Stimulated activated CD8-positive, alpha-beta memory T cell treated with anti-CD3 and anti-CD28 coated beads, Interleukin-2, amount 100 ng/mL, for 1 hour (primary cell): Measurements from ENCODE around the gene MED17.

Experiments used
- DNase-seq, 2 donors: peaks; one replicate each; pipeline ENCODE4 v3.0.0-alpha.2; 2020; ENCODE audit warnings: low read depth in 2 of 2

The MED17 gene

GRCh38 chr11:93817426-93818348, 33.6 kb downstream of the MED17 start:
- no peak for DNase-seq

GRCh38 chr11:93819966-93820695, 36.0 kb downstream of the MED17 start:
- DNase-seq: no peak

DNA sequence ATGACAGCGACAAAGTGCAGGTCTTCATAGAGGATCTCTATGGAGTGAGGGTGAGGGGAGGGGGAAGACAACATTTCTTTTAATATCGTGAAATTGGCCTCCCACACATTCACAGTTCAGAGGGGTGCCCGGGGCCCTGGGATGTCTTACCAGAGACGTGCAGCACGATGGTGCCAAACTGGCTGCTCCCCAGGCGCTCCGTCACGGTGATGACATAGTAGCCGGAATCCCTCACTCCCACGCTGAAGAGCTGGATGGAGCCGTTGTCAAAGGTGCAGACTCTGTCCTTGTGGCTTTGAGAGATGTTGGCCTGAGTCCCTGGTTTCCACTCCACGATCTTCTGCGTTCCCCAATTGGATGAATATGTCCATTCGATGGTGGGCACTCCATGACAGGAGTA, 36.8 kb downstream of the MED17 start:
- DNase-seq: no peak

GRCh38 chr11:93821617-93822016, 37.5 kb downstream of the MED17 start:
- no peak for DNase-seq

DNA sequence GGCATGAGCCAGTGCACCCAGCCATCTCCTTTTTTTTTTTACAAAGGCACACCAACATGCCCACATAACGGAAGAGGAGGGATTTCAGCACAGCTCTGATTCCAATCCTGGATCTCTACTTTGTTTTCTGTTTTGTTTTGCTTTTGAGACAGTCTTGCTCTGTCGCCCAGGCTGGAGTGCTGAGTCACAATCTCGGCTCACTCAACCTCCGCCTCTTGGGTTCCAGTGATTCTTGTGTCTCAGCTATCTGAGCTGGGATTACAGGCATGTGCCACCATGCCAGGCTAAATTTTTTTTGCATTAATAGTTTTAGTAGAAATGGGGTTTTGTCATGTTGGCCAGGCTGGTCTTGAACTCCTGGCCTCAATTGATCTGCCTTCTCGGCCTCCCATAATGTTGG, 38.3 kb downstream of the MED17 start:
- DNase-seq: no peak

DNA sequence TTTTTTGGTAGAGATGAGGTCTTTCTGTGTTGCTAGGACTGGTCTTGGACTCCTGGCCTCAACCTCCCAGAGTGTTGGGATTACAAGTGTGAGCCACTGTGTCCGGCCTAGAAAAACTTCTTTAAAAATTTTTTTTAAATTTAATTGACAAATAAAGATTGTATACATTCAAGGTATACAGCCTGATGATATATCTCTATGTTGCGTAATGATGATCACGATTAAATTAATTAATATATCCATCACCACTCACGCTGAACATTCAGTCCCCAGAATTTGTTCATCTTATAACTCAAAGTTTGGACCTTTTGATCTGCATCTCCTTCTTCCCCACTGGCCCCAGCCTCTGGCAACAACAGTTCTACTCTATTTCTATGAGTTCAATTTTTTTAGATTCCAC, 39.1 kb downstream of the MED17 start:
- no peak for DNase-seq

DNA sequence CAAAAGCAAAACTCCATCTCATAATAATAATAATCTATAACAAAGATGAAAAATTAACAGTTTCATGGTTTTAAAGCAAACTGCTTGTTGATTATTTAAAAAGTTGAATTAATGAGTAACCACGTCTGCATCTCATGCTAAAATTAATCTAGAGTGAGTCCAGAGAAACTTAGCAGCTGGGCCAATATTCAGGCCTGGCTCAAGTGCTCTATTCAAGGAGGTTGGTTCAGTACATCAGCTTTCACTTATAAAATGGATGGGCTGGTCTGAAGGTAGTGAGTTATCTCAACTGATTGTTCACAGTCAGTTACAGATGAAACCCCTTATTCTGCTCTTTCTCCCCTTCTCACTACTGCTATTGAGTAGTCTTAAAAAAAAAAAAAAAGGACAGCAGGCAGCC, 43.3 kb downstream of the MED17 start:
- DNase-seq: no peak

GRCh38 chr11:93829598-93829997, 45.5 kb downstream of the MED17 start:
- DNase-seq: no peak

DNA sequence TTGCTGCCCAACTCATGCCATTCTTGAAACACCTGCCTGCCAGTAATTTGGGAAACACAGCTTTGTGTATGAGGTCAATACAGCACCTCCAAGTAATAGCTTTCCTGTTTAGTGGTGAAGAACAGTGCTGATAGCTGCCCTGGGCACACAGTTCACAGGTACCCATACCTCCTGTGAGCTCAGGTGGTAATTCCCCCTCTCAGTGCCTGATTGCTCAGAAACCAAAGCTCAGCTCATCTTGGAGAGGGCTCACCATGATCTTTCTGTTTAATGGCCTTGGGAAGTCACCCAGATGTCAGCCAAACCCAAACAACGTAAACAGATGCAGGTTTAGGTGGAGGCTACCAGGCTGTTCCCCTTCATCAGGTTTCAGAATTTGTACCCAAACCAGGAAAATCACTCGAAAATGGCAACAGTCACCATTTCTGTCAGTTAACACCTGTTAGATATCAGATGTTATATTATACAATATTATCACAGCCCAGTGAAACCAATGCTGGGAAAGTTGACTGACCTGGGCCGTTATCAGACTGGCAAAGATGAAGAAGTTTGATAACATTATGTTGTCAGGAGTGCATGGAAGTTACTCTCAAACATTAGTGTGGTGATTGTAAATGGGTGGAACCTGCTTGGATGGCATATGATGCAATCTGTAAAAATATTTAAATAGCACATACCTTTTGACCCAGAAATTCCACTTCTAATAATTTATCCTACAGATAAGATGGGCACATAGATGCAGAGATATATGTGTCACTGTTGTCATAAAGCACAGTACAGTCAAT, 47.5 kb downstream of the MED17 start:
- no peak for DNase-seq

- DNase-seq: no peak
Observed at GRCh38 chr11:93832780-93833179, 48.7 kb downstream of the MED17 start.

DNA sequence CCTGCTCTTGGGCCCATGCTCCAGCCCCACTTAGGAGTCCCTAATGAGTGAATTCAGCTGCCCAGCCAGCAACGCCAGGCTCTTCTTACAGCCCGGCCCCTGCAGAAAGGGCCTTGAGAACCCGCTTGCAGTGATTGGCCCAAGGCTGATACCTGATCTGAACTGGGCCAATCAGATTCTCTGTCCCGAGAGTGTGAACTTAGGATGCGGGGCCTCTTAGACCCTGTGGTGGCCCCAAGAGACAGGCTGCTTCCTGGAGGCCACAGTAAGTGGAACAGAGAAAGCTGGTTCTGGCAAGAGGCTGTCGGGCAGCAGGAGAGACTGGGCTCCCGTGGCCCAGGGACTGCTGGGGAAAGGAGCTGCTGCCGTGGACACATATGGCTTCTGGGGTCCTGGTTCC, 54.9 kb downstream of the MED17 start:
- DNase-seq: no peak

DNA sequence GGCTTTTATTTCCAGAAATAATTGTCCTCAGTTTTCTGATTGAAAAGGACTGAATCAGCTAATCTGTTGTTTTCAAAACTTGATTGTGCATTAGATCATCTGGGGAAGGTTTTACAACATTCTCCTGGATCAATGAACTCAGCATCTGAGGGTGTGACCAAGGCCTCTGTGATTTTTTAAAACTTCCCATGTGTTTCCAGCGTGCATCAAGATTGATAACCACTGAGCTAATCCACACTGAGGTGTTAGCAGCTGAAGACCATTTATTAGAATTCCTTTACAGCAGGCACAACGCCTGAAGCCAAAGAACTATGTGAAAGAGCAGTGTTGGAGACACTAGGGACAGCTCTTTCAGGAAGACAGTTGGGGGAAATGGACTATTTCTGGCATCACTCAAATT, 56.1 kb downstream of the MED17 start:
- no peak for DNase-seq

DNA sequence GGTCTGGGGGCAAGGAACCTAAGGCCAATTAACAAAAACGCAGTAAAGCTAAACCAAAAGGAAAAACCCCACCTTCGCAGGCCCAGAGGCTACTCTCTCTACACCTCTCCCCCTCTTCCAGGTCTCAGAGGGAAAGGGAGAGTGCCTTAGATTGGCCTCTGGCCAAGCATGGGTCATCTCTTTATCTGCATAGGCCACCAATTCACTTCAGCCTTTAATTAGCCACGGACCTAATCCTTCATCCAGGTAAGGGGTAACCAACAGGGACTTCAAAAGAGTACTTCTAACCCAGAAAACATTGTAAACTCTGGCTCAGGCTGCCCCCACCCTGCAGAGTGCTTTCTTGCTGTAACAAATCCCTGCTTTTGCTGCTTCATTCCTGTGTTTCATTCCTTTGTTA, 56.9 kb downstream of the MED17 start:
- no peak for DNase-seq

- DNase-seq: no peak
Observed at GRCh38 chr11:93841446-93841845, 57.4 kb downstream of the MED17 start.

- DNase-seq: no peak
Observed at GRCh38 chr11:93842034-93842433, 58.0 kb downstream of the MED17 start.

DNA sequence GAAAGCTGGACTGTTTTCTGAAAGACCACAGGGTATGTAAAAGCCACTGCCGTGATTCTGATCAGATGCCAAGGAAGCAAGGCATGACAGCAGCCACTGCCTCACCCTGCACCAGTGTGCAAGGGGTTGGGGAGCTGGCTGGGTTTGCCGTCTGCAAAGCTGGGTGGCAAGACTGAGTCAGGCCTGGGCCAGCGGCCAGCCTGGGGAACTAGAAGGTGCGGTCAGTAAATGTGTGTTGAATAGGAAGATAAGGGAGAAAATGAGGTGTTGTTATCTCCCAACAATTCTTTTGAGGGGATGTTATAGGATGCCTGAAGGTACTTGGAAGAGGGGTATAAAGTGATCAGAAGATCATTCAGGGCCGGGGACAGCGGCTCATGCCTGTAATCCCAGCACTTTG, 58.4 kb downstream of the MED17 start:
- DNase-seq: no peak

DNA sequence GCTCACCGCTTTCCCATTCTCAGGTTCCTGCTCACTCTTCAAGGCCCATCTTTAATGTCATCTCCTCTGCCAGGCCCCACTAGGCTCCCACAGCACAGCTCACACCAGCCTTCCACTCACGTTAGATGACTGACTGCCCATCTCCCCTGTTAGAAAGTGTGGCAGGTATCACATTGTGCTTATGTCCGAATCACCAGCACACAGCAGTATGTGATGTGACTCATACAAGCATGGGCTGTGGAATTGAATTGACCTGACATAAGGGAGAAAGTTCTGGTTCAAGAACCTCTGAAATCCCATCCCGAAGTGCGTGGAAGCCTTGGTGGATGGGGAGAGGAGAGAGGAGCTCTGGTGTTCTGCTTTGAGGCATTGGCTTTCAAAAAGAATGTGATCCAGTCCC, 59.8 kb downstream of the MED17 start:
- no peak for DNase-seq

DNA sequence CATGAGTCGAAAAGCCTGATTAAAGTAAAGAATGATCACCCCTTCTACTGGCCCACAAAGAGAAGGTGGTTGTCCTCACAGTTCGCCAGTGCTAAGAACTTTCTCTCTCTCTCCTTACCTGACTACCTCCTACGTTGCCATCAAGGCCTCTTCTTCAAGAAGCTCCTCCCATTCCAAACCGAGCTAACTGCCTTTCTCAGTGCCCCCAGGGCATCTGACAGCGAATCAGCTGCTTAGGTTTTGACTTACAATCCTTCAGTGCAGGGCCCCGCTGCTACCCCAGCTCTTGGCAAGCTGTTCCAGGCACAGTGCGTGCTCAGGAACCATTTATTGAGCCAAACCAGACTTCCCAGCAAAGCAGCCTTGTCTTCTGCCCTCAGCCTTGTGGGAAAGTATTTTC, 60.5 kb downstream of the MED17 start:
- no peak for DNase-seq

DNA sequence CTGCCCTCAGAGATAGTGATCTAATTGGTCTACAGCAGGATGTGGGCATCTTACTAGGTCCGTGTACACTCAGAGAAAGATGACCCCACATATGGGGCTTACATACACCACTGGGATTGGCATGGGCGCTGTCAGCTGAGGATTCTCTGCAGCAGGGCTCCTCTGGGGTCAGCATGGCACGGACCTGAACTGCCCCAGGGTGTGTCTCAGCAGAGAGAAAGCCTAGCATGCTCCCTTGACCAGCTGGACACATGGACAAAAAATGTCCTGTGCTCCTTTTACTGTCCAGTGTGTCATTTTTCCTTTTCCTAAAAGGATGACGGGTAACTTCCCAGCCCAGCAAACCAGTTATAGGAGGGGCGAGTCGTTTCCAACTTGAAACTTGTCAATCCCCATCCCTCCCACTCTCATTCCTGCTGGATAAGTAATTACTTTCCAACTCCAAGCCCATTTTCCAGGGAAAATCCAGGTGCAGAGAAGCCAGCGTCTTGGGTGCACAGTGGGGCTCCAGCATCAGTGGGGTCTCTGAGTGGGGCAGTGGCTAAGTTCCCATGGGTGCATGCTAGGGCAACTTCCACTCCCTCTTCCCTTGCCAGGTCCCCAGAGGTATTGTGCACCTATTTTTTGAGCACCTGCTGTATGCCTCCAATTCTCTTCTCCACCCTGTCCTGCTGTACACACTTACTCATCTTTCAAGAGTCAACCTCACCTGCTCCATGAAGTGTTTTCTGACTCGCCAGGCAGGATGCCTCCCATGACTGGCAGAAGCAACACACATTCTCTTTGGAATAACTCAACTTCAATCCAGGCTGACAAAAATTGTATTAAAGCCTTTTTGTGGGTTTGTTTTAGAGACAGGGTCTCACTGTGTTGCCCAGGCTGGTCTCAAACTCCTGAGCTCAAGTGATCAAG, 61.4 kb downstream of the MED17 start:
- DNase-seq: no peak

DNA sequence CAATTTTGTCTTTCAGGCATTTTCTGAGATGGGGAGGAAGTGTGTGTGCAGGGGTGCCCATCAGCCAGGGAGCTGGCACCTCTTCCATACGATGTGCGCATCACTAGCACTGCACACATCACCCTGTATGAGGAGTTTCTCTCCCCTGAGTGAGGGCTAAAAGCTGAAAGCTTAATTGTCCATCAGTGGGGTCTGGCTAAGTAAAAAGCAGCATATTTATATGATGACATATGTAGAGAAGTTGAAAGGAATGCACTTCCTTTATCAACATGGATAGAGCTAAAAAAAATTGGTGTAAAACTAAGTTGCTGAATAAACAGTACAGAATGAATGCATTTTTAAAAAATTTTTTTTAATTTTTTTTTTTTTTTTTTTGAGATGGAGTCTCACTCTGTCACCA, 62.3 kb downstream of the MED17 start:
- no peak for DNase-seq

GRCh38 chr11:93849201-93849600, 65.1 kb downstream of the MED17 start:
- no peak for DNase-seq
